Gastroesophageal sphincter (tissue), 4 donors: ENCODE measurements around the gene HLA-DMA. TPM values are rescaled to one million over a fixed set of nuclear protein-coding genes. Genes with fewer than 3 reads are reported as not detected.
A peak's percentile ranks its signal among the peaks of the same experiment; 100 is the strongest.

Experiments used
- ATAC-seq: fragments of 150-250 bp; one replicate; pipeline ENCODE4 v1.9.1; 2016; ENCODE audit warnings: mild to moderate bottlenecking, moderate library complexity
- H3K27ac ChIP-seq, 4 donors: fragments of 200-600 bp; sonication (generic) in 3 of 4; 1 replicate in 3 of 4; 2 replicates in 1 of 4; pipeline ENCODE4 v1.5.1; 2016 to 2019
- H3K27me3 ChIP-seq: fragments of 200-600 bp; sonication (generic); one replicate; pipeline ENCODE4 v1.5.1; 2019
- H3K36me3 ChIP-seq, 2 donors: fragments of 200-600 bp; sonication (generic); one replicate each; pipeline ENCODE4 v1.5.1; 2019; ENCODE audit warnings: control low read depth in 1 of 2
- H3K4me1 ChIP-seq, 3 donors: fragments of 200-600 bp; sonication (generic); 1 replicate in 2 of 3; 2 replicates in 1 of 3; pipeline ENCODE4 v1.5.1; 2016 to 2019; ENCODE audit warnings: control low read depth in 2 of 3
- H3K4me3 ChIP-seq, 2 donors: fragments of 200-600 bp; sonication (generic); one replicate each; pipeline ENCODE4 v1.5.1; 2019; ENCODE audit warnings: mild to moderate bottlenecking in 1 of 2, moderate library complexity in 1 of 2
- H3K9me3 ChIP-seq, 3 donors: fragments of 200-600 bp; sonication (generic); one replicate each; pipeline ENCODE4 v1.5.1; 2017 to 2019; ENCODE audit warnings: control low read depth in 2 of 3
- EP300 ChIP-seq: sonication (generic); formaldehyde crosslinking; IDR thresholded peaks from one replicate; pipeline ENCODE4 v1.6.1; 2017; ENCODE audit warnings: antibody characterized with exemption, mild to moderate bottlenecking
- POLR2A ChIP-seq, 2 donors: fragments of 450-650 bp; IDR thresholded peaks; one replicate each; pipeline ENCODE4 v1.6.1; 2017; ENCODE audit warnings: antibody characterized with exemption in 2 of 2, mild to moderate bottlenecking in 2 of 2, moderate library complexity in 1 of 2
- POLR2AphosphoS5 ChIP-seq: sonication (generic); formaldehyde crosslinking; IDR thresholded peaks from one replicate; pipeline ENCODE4 v1.6.1; 2017; ENCODE audit warnings: antibody characterized with exemption
- WGBS, 2 donors: methylation state at CpG; one replicate each; pipeline ENCODE4 v1.1.5; 2018; ENCODE audit warnings: low coverage in 1 of 2; 5-methylcytosine and 5-hydroxymethylcytosine counted together
- total RNA-seq, 4 donors: library from RNA; depleted of rRNA; stranded (reverse); fragments of >200 nt; gene quantifications; one replicate each; pipeline ENCODE4 v1.1.0, GENCODE V29; 2016
- TF ChIP-seq, protein P1 (sequence below), 4 experiments: fragments of 200-600 bp in 2 of 4; fragments of 450-650 bp in 2 of 4; sonication (generic) in 1 of 4; IDR thresholded peaks; one replicate each; pipeline ENCODE4 v1.5.1; 2017 to 2019; ENCODE audit warnings: antibody characterized with exemption in 4 of 4, mild to moderate bottlenecking in 2 of 4, moderate library complexity in 2 of 4

Gene HLA-DMA
- total RNA-seq, 4 donors from 2014 or later: 5.8 to 43.8 (median 15.8) TPM

DNA sequence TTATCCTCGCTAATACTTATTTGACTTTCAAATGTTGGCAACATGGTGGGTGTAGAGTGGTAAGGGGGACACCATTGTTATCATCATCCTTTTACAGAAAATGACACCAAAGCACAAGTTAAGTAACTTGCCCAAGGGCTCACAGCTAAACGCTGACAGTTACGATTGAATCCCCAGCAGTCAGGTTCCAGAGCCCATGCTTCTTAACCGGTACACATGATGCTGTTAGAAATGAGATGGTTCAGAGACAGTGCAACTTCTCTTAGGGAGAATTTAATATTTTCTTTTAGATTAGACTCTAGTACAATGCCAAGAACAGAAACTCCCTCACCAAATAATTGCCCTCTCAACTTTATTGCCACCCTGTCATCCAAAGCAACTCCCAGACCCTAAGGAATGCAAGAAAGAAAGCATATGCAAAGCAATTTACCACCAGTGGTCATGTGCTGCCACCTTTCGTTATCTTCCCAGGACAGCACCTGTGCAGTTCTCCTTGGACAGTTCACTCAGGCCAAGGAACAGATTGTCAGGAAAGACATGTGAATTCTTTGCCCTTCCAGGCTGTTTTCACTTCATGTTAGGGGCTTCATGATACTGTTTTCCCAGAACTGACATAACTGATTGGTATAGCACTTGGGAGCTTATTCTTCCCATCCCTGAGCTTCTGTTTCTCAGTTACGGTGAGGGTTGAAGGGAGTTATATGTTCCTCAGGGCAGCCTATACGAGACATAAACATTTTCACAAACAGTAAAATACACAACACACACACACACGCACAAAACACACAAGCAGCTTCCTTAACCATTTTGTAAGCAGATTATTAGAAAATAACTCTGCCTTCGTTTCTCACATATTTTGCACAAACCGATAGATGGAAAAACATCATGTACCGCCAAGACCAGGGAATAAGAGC lies 5.1 kb downstream of the HLA-DMA start:
- TF ChIP-seq, protein P1, sequence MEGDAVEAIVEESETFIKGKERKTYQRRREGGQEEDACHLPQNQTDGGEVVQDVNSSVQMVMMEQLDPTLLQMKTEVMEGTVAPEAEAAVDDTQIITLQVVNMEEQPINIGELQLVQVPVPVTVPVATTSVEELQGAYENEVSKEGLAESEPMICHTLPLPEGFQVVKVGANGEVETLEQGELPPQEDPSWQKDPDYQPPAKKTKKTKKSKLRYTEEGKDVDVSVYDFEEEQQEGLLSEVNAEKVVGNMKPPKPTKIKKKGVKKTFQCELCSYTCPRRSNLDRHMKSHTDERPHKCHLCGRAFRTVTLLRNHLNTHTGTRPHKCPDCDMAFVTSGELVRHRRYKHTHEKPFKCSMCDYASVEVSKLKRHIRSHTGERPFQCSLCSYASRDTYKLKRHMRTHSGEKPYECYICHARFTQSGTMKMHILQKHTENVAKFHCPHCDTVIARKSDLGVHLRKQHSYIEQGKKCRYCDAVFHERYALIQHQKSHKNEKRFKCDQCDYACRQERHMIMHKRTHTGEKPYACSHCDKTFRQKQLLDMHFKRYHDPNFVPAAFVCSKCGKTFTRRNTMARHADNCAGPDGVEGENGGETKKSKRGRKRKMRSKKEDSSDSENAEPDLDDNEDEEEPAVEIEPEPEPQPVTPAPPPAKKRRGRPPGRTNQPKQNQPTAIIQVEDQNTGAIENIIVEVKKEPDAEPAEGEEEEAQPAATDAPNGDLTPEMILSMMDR (IDR thresholded peaks at IDR 0.05): peak in 1 of 4 experiments; percentile 48
- TF ChIP-seq EP300 (no peak), POLR2A (IDR thresholded peaks at IDR 0.05) (no peak), POLR2AphosphoS5 (no peak)
- ATAC-seq: no peak
- Histone ChIP-seq H3K9me3 (peaks cover 0 to 8% (median 0%) of the 10 kb centered on the region in 3 donors), H3K36me3 (no peaks in the 10 kb centered on the region), H3K4me3 (no peak overlapping the region), H3K4me1 (peaks cover 0 to 8% (median 0%) of the 10 kb centered on the region in 3 donors), H3K27ac (no peak overlapping the region), H3K27me3 (peaks cover 4% of the 10 kb centered on the region)
- 74 to 87% methylated on average over 10 to 11 of the region's 11 CpGs for WGBS, 2 donors

DNA sequence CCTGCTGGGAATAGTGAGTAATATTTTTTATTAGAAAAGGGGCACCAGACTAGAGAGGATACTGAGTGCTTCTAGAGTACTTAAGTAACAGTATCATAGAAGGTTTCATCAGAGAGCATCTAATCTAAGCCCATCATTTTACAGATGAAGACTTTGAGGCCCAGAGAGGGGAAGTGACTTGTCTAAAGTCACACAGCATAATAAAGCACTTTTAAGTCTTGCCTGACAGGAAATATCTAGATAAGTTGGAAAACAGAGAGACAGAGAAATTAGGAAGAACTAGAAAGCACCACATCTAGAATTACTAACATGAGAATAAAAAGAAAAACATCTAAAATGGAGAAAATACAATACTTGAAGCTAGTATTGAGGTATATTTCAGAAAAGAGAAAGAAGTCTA lies 6.0 kb downstream of the HLA-DMA start:
- Histone ChIP-seq H3K4me3 (no peak overlapping the region), H3K9me3 (peaks cover 0 to 8% (median 0%) of the 10 kb centered on the region in 3 donors), H3K36me3 (no peaks in the 10 kb centered on the region), H3K4me1 (no peaks in the 10 kb centered on the region), H3K27ac (no peak overlapping the region), H3K27me3 (peaks cover 4% of the 10 kb centered on the region)
- no peak for ATAC-seq
- TF ChIP-seq POLR2A (IDR thresholded peaks at IDR 0.05) (no peak), EP300 (no peak)
- TF ChIP-seq, protein P1 (IDR thresholded peaks at IDR 0.05): no peak

DNA sequence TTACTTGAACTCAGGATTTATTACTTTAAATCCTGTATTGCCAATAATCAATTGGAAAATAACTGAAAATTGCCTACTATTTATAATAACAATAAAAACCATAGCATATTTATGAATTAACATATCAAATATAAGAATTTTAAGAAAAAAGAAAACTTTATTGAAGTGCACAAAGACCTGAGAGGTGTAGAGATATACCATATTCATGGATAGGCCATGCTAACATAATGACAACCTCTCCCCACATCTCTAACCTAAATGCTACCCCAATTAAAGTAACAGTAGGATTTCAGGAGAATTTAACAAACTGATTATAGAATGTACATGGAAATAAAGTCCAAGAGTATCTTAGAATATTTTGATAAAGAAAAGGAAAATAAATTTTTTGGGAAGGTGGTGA lies 6.9 kb downstream of the HLA-DMA start:
- no peak overlapping the region for H3K27ac ChIP-seq
- no peak for ATAC-seq
- peaks cover 4% of the 10 kb centered on the region for H3K27me3 ChIP-seq
- peaks cover 0 to 8% (median 0%) of the 10 kb centered on the region in 3 donors for H3K9me3 ChIP-seq
- no peaks in the 10 kb centered on the region for H3K36me3 ChIP-seq
- H3K4me1 ChIP-seq: no peaks in the 10 kb centered on the region
- no peak overlapping the region for H3K4me3 ChIP-seq
- no peak for TF ChIP-seq EP300
- TF ChIP-seq, protein P1 (IDR thresholded peaks at IDR 0.05): no peak

DNA sequence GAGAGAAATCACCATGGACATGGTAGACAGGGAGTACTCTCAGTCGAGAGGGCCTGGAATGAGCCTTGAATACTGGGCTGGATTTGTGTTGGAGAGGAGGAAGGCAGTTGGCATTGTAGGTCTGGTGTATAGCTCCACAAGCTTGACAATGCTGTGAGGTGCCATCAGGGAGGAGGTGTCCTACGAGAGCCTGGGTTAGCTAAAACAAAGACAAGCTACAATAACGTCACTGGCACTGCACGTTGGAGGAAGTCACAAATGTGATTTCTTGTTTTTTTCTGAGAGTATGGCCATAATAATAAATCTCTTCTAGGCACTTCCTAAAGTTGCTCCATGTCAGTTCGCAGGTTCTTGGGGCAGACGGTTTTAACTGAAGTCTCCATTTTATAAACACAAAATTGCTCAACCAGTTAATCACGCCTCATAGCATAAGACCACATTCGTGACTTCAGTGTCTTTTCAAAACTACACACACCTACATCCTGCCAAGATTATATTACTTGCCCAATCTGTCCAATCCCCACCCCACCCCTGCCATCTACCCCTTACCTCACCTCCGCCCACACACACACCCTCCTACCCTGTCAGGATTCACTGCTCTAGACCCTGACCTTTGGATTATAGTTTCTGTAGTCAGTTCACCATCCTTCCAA lies 7.7 kb downstream of the HLA-DMA start:
- Histone ChIP-seq H3K9me3 (peaks cover 0 to 8% (median 0%) of the 10 kb centered on the region in 3 donors), H3K4me1 (peaks cover 0 to 7% (median 0%) of the 10 kb centered on the region in 3 donors), H3K27me3 (peaks cover 4% of the 10 kb centered on the region), H3K27ac (peak overlapping the region in 1 of 4 donors; percentile 42), H3K36me3 (no peaks in the 10 kb centered on the region), H3K4me3 (no peak overlapping the region)
- 79 to 80% methylated on average over 8 to 9 of the region's 9 CpGs for WGBS, 2 donors
- TF ChIP-seq, protein P1 (IDR thresholded peaks at IDR 0.05): no peak
- TF ChIP-seq POLR2AphosphoS5 (no peak), POLR2A (IDR thresholded peaks at IDR 0.05) (no peak), EP300 (no peak)
- ATAC-seq: peak; percentile 16
